Loucy (cell line): ENCODE results near the gene PPP1R12B.

ENCODE experiments used
- H2AFZ ChIP-seq: fragments of 200-600 bp; sonication (generic); 2 replicates; pipeline ENCODE4 v1.6.0; 2016; ENCODE audit warnings: antibody characterized with exemption, mild to moderate bottlenecking, low read length, moderate library complexity
- H3F3A ChIP-seq: fragments of 200-600 bp; 2 replicates; pipeline ENCODE4 v1.6.0; 2016; ENCODE audit warnings: antibody characterized with exemption, low read depth, mild to moderate bottlenecking
- H3K27me3 ChIP-seq: fragments of 200-600 bp; sonication (generic); 2 replicates; pipeline ENCODE4 v1.6.1; 2014; ENCODE audit warnings: low read length, mild to moderate bottlenecking; ENCODE audit not compliant: insufficient read depth, poor library complexity, severe bottlenecking
- H3K36me3 ChIP-seq: fragments of 200-600 bp; sonication (generic); 2 replicates; pipeline ENCODE4 v1.6.1; 2016; ENCODE audit warnings: low read length; ENCODE audit not compliant: insufficient read depth
- H3K4me1 ChIP-seq: fragments of 200-600 bp; sonication (generic); 2 replicates; pipeline ENCODE4 v1.5.1; 2014; ENCODE audit warnings: low read length, mild to moderate bottlenecking; ENCODE audit not compliant: insufficient read depth, poor library complexity, severe bottlenecking
- H3K4me2 ChIP-seq: fragments of 200-600 bp; sonication (generic); 2 replicates; pipeline ENCODE4 v1.6.0; 2014; ENCODE audit warnings: antibody characterized with exemption, low read length, low read depth, mild to moderate bottlenecking; ENCODE audit not compliant: poor library complexity, severe bottlenecking
- H3K4me3 ChIP-seq: fragments of 200-600 bp; sonication (generic); 2 replicates; pipeline ENCODE4 v1.5.1; 2014; ENCODE audit warnings: low read length, mild to moderate bottlenecking, mixed read lengths; ENCODE audit not compliant: poor library complexity, severe bottlenecking
- H3K79me2 ChIP-seq: fragments of 200-600 bp; sonication (generic); 2 replicates; pipeline ENCODE4 v1.6.1; 2014; ENCODE audit warnings: low read length; ENCODE audit not compliant: insufficient read depth
- H3K9ac ChIP-seq: fragments of 200-600 bp; sonication (generic); 2 replicates; pipeline ENCODE4 v1.6.0; 2014; ENCODE audit warnings: mild to moderate bottlenecking, low read depth, low read length, moderate library complexity; ENCODE audit not compliant: poor library complexity, severe bottlenecking
- H3K9me2 ChIP-seq: fragments of 200-600 bp; sonication (generic); replicated peaks from 2 replicates; pipeline ENCODE4 v1.6.1; 2016; ENCODE audit warnings: low read depth, low read length, mixed read lengths
- H3K9me3 ChIP-seq: fragments of 200-600 bp; sonication (generic); 2 replicates; pipeline ENCODE4 v1.6.1; 2014; ENCODE audit warnings: mild to moderate bottlenecking, antibody characterized with exemption, low read length, low read depth; ENCODE audit not compliant: insufficient read depth
- H4K20me1 ChIP-seq: fragments of 200-600 bp; sonication (generic); 2 replicates; pipeline ENCODE4 v1.6.0; 2014; ENCODE audit warnings: antibody characterized with exemption, low read length, mild to moderate bottlenecking; ENCODE audit not compliant: insufficient read depth, poor library complexity, severe bottlenecking
- EZH2phosphoT487 ChIP-seq: fragments of 200-600 bp; IDR thresholded peaks from 2 replicates; pipeline ENCODE4 v1.6.1; 2018; ENCODE audit warnings: antibody characterized with exemption, mild to moderate bottlenecking, moderate library complexity, borderline replicate concordance
- TF ChIP-seq, protein P1 (sequence below): fragments of 200-600 bp; sonication (generic); conservative IDR thresholded peaks from 2 replicates; pipeline ENCODE4 v1.5.1; 2014; ENCODE audit warnings: mild to moderate bottlenecking, antibody characterized with exemption, low read length

The PPP1R12B gene

DNA sequence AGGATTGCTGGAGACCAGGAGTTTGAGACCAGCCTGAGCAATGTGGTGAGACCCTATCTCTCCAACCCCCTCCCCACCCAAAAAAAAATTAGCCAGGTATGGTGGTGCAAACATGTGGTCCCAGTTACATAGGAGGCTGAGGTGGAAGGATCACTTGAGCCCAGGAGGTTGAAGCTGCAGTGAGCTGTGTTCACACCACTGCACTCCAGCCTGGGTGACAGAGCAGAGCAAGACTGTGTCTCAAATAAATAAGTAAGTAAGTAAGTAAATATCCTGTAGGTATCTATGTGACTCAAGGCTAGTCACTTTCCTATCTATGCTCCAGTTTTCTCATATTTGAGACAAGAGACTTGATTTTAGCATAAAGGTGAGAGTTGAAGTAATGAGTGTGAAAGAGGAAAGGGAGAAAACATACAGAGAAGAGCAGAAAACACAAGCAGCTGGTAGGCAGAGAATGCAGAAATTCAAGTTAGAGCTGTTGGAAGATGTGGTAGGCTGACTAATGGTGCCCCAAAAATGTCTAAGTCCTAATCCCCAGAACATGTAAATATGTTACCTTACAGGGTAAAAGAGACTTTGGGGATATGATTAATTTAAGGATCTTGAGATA, 7.5 kb downstream of the PPP1R12B start:
- Histone ChIP-seq H3K9me3 (no peaks in the 10 kb centered on the region), H3K4me3 (no peak overlapping the region), H3K36me3 (no peaks in the 10 kb centered on the region), H4K20me1 (no peaks in the 10 kb centered on the region), H3K79me2 (peaks cover 18% of the 10 kb centered on the region), H3K9me2 (no peaks in the 10 kb centered on the region), H3F3A (no peaks in the 10 kb centered on the region), H3K27me3 (no peaks in the 10 kb centered on the region), H3K9ac (no peak overlapping the region), H3K4me2 (no peak overlapping the region), H3K4me1 (peaks cover 21% of the 10 kb centered on the region), H2AFZ (no peak overlapping the region)
- no peak for TF ChIP-seq EZH2phosphoT487
- TF ChIP-seq, protein P1, sequence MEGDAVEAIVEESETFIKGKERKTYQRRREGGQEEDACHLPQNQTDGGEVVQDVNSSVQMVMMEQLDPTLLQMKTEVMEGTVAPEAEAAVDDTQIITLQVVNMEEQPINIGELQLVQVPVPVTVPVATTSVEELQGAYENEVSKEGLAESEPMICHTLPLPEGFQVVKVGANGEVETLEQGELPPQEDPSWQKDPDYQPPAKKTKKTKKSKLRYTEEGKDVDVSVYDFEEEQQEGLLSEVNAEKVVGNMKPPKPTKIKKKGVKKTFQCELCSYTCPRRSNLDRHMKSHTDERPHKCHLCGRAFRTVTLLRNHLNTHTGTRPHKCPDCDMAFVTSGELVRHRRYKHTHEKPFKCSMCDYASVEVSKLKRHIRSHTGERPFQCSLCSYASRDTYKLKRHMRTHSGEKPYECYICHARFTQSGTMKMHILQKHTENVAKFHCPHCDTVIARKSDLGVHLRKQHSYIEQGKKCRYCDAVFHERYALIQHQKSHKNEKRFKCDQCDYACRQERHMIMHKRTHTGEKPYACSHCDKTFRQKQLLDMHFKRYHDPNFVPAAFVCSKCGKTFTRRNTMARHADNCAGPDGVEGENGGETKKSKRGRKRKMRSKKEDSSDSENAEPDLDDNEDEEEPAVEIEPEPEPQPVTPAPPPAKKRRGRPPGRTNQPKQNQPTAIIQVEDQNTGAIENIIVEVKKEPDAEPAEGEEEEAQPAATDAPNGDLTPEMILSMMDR = no peak

GRCh38 chr1:202357506-202357905, 9.0 kb downstream of the PPP1R12B start:
- no peak for TF ChIP-seq EZH2phosphoT487
- TF ChIP-seq, protein P1 = no peak
- Histone ChIP-seq H2AFZ (no peak overlapping the region), H3K4me2 (no peak overlapping the region), H3K79me2 (peaks cover 11% of the 10 kb centered on the region; the same call in 1 of the 2 replicates), H3K4me3 (no peak overlapping the region), H3K36me3 (no peaks in the 10 kb centered on the region), H3K9ac (no peak overlapping the region), H3K27me3 (no peaks in the 10 kb centered on the region), H3K4me1 (peaks cover 9% of the 10 kb centered on the region), H3F3A (no peaks in the 10 kb centered on the region), H4K20me1 (no peaks in the 10 kb centered on the region), H3K9me3 (no peaks in the 10 kb centered on the region), H3K9me2 (no peaks in the 10 kb centered on the region)

DNA sequence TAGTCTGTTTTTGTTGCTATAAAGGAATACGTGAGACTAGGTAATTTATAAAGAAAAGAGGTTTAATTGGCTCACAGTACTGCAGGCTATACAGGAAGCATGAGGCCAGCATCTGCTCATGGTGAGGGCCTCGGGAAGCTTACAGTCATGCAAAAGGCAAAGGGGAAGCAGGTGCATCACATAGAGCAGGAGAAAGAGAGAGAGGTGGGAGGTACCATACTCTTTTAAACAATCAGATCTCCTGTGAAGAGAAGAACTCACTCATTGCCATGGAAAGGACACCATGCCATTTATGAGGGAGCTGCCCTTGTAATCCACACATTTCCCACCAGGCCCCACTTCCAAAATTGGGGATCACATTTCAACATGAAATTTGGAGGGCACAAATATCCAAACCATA, 12.7 kb downstream of the PPP1R12B start:
- Histone ChIP-seq H3K79me2 (peaks cover 14% of the 10 kb centered on the region; the same call in 1 of the 2 replicates), H3K9ac (no peak overlapping the region), H3K9me3 (no peaks in the 10 kb centered on the region), H2AFZ (no peak overlapping the region), H3F3A (no peaks in the 10 kb centered on the region), H3K4me3 (no peak overlapping the region), H3K4me1 (peaks cover 3% of the 10 kb centered on the region), H4K20me1 (no peaks in the 10 kb centered on the region), H3K36me3 (no peaks in the 10 kb centered on the region), H3K27me3 (no peaks in the 10 kb centered on the region), H3K4me2 (no peak overlapping the region), H3K9me2 (no peaks in the 10 kb centered on the region)
- TF ChIP-seq, protein P1 = no peak
- TF ChIP-seq EZH2phosphoT487 = no peak
